AG09319 (cell line): ENCODE data around the gene PDS5A.

Experiments used
- DNase-seq: peaks from one replicate; pipeline ENCODE4 v3.0.0-alpha.2; 2010; ENCODE audit warnings: low read depth; ENCODE audit errors: extremely low read depth
- CTCF ChIP-seq: IDR thresholded peaks from 2 replicates; pipeline ENCODE4 v1.5.1; 2011; ENCODE audit warnings: low read depth, mild to moderate bottlenecking, inconsistent platforms, low read length, moderate library complexity

PDS5A gene

GRCh38 chr4:39864391-39864790 lies 113.3 kb downstream of the PDS5A start:
- no peak for TF ChIP-seq CTCF
- no peak for DNase-seq

GRCh38 chr4:39860804-39861203 lies 116.9 kb downstream of the PDS5A start:
- no peak for TF ChIP-seq CTCF
- DNase-seq = no peak

- TF ChIP-seq CTCF = no peak
- DNase-seq = no peak
Observed at GRCh38 chr4:39855909-39856512, 121.7 kb downstream of the PDS5A start.

GRCh38 chr4:39852636-39853035 lies 125.1 kb downstream of the PDS5A start:
- no peak for DNase-seq
- TF ChIP-seq CTCF = no peak

- no peak for TF ChIP-seq CTCF
- DNase-seq = no peak
Observed at GRCh38 chr4:39850727-39851126, 127.0 kb downstream of the PDS5A start.

GRCh38 chr4:39846705-39847104 lies 131.0 kb downstream of the PDS5A start:
- no peak for TF ChIP-seq CTCF
- no peak for DNase-seq

- no peak for DNase-seq
Observed at GRCh38 chr4:39846120-39846519, 131.6 kb downstream of the PDS5A start.

More at GRCh38 chr4:39846120-39846519, 131.6 kb downstream of the PDS5A start:
- no peak for TF ChIP-seq CTCF
